K562 treated with DMSO at 1 percent for 24 hours (cell line): ENCODE data around the gene RBMXL2. TPM values are rescaled to one million over a fixed set of nuclear protein-coding genes. Genes with fewer than 3 reads are reported as not detected.

Experiments used
- total RNA-seq: library from RNA; unstranded; fragments of 300-600 nt; gene quantifications from 2 replicates; pipeline ENCODE4 v1.2.3, GENCODE V29; 2022; ENCODE audit warnings: low read depth; ENCODE audit not compliant: insufficient read depth

Gene RBMXL2
- 0.28 and 0.69 TPM in 2 replicates for total RNA-seq

GRCh38 chr11:7088921-7089320 is at the start of gene RBMXL2:
TSS of gene RBMXL2 (plus strand) at chr11:7088998. CDS start at chr11:7089121, 123 bp downstream.

Other genes starting within 250 kb of the RBMXL2 start
- not detected in 2 replicates for gene OR10A5, start 243.3 kb upstream of the RBMXL2 start, total RNA-seq
- gene OR10A2, start 225.9 kb upstream of the RBMXL2 start, total RNA-seq: not detected in 2 replicates
- not detected in 2 replicates for gene OR10A4, start 212.4 kb upstream of the RBMXL2 start, total RNA-seq
- not detected in 2 replicates for gene OR2D2, start 196.5 kb upstream of the RBMXL2 start, total RNA-seq
- not detected in 2 replicates for gene OR2D3, start 168.0 kb upstream of the RBMXL2 start, total RNA-seq
- gene ZNF215, start 162.6 kb upstream of the RBMXL2 start, total RNA-seq: 4.0 and 6.3 TPM in 2 replicates
- gene ZNF214, start 68.7 kb upstream of the RBMXL2 start, total RNA-seq: 0.86 TPM in 1 of 2 replicates, not detected in the other
- 0.15 and 0.27 TPM in 2 replicates for gene NLRP14, start 68.5 kb upstream of the RBMXL2 start, total RNA-seq
- not detected in 2 replicates for gene SYT9, start 162.9 kb downstream of the RBMXL2 start, total RNA-seq